HT1080 (cell line): ENCODE data around the gene TSPAN14. TPM values are rescaled to one million over a fixed set of nuclear protein-coding genes. Genes with fewer than 3 reads are reported as not detected.

Experiments used
- DNase-seq: peaks from one replicate; pipeline ENCODE4 v3.0.0-alpha.2; 2015; ENCODE audit warnings: low read depth
- total RNA-seq: library from RNA; depleted of rRNA; stranded (reverse); fragments of >200 nt; shearing (Covaris generic); gene quantifications from 2 replicates; pipeline ENCODE4 v1.2.3, GENCODE V29; 2014

TSPAN14 gene
- total RNA-seq, 1 experiment from 2014 or later, result 43.1 TPM

DNA sequence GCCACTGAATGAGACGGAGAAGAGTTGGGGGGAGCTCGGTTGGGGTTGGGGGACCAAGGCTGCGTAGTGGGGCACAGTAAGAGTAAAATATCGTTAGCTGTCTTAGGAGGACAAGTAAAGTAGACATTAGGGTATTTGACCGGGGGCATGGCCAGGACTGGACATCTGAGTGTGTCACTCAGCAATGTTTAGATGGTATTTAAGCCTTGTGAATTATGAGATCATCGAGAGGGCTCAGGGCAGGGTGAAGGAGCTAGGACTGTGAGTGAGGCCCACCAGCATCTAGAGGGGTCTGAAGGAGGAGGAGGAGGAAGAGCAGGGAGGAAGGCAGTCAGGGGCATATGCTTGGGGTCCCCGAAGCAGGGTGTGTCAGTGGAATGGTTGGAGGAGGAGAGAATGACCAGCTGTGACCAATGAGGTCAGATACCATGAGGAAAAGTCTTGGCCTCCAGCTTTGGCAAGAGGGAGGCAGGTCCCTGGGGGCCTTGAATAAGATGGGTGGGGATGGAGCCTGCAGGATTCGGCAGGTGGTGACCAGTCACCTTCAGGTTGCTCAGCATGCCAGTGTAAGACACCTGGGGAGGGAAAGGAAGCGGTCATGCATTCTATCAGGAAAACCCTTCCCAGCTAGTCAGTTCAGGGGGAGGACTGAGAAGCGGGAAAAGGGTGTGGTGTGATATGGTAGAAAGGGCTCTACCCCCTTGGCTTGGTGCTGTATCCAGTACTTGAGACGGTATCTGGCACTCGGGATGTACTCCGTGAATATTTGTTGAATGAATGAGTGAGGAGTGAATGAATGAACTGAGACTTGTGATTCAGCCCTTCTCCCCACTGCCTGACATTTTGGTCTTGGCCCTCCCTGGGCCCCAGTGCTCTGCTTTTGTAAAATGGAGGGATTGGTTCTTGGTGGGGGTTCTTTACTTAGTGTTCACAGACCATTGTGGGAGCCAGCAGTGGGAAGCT, 48.8 kb downstream of the TSPAN14 start:
- DNase-seq, result no peak

DNA sequence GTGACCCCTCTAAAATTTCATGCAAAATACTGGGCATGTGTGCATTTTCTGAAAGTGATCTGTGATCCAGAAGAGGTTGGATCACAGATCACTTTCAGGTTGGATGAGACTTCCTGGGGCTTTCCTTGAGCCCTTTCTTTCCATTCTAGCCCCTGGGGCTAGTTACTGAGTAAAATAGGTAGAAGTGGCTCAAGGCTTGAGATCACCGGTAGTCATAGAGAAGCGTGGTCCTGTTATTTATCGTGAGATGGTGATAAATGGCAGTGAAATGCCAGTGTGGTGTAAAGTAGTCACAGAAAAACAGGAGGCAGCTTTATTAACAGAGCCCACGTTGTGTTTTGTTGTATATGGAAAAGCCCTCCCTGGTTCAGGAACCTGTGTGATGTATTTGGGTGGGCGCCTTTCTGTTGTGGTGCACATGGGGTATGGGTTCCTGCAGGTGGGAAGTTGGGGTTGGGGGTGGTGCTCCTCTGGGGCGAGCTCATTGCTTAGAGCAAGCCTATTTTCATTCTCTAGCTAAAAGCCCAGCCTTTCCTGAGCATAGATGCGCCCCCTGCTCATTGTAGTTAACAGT, 49.6 kb downstream of the TSPAN14 start:
- no peak for DNase-seq

DNA sequence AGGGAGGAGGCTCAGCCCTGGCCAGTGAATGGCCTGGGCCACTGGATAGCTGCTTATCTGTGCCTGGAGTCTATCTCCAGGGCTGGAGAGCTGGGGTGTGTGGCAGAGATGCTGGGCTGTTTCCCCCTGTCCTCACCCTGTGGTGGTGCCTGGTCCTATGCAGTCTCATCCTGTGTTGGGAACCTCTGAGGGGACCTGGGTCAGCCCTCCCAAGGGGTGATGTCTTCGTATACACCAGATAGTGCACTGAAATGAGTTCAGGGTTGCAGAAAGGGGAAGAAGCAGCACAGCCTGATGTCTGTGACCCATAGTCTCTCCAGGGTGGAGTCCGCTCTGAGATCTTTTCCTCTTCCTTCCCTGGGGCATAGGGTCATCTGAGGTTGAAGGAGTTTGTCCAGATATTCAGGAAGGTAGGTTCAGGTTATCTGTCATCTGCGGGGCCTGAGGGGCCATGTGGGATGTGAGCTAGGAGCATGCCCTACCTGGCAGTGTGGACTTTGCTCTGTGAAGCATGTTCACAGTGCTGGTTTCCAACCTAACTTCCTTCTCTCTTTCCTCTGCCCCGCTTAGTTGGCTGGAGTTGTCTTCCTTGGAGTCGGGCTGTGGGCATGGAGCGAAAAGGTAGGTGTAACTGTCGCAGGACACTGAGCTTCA, 50.2 kb downstream of the TSPAN14 start:
- DNase-seq, result no peak

DNA sequence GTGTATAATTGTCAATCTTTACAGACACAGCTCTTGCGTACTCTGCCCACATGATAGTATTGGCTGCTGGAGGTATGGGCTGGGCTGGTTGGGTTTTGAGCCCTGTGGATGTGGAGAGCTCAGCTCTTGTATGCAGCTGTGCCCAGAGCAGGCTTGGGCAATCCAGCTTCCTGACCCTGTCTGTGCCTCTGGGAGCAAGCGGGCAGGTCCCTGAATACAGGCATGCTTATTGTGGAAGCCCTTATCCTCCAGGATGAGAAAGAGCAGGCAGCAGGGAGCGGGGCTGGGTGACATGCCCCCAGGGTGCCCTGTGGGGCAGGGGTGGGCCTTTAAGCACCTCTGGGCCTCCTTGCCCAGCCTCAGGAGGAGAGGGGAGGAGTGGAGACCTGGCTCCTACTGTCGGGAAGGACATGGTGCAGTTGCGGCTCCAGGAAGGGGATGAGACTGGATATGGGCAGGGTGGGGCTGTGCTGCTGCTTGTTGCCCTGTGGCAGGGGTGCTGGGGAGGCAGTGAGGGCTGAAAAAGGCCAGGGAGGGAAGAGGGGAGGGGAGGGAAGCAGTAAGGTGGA, 50.9 kb downstream of the TSPAN14 start:
- no peak for DNase-seq

DNA sequence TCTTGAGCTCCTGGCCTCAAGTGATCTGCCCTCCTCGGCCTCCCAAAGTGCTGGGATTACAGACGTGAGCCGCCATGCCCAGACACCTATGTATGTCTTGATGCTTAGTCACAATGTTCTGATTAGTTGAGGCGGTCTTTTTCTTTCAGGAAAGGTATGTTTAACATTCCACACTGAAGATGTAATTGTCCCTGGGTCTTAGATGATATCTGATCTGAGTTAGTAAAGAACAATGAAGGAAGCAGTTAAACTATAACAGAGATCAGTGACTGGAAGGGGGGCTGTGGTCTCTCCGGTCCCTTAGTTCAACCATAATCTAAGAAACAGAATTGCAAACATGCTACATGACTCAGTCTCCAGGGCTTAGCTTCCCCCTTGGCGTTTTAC, 52.1 kb downstream of the TSPAN14 start:
- peak; percentile 89 for DNase-seq

DNA sequence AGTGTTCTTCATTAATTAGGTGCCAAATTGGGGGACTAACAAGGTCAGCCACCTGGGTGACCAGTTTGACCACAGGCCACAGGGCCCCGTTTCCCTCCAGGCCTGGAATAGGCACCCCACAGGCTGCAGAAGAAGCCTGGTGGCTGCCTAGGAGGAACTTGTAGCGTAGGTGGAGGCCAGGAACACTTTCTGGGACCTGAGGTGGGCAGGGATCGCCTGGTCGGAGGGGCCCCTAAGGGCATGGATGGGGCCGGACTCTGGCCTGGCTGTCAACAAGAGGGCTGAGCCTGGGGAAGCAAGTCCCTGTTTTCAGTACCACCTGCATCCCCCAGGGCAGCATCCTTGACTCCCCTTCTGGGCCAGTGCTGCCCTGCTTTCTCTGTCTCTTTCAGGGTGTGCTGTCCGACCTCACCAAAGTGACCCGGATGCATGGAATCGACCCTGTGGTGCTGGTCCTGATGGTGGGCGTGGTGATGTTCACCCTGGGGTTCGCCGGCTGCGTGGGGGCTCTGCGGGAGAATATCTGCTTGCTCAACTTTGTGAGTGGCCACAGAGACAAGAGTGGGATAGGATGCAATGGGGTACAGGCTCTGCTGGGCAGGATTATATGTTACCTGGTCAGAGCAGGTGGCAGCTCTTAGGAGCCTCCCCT, 52.9 kb downstream of the TSPAN14 start:
- no peak for DNase-seq

DNA sequence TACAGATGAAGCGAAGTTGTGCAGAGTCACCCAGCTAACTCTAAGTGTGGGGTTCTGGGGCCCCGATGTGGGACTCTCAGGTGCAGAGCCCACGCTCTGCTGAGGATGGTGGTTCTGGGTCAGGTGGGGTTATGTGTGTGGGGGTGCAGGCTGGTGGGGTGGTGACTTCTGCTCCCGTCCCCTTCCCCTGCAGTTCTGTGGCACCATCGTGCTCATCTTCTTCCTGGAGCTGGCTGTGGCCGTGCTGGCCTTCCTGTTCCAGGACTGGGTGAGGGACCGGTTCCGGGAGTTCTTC, 54.9 kb downstream of the TSPAN14 start:
- DNase-seq, result no peak

DNA sequence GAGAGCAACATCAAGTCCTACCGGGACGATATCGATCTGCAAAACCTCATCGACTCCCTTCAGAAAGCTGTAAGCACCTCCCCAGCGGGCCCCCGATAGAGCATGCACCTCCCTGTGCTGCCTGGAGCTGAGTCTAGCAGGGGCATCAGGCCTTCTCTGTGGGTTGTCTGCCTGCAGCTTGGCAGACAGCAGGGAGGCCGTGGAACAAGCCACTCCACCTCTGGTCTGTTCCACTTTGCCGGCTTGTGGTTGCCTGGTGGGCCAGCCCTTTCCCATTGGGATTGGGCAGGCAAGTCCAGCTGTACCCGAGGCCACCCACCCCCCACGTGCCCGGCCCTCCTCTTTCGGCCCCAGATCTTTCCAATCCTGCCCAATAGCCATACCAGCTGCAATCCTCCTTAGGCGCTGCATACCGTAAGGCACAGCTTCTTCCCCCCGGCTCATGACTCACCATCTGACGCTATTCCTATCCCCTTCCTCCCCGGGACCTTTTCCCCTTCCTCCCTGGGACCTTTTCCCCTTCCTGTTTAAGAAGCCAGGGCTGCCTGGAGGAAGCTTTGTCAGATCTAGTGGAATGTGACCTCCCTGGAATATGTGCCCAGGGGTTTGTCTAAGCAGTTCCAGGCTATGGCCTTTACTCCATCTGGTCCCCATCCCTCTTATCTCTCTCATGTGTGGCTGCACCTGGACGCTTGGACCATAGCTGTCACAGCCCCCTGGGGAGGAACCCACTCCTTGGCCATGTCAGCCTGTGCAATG, 55.5 kb downstream of the TSPAN14 start:
- DNase-seq, result peak; percentile 97

DNA sequence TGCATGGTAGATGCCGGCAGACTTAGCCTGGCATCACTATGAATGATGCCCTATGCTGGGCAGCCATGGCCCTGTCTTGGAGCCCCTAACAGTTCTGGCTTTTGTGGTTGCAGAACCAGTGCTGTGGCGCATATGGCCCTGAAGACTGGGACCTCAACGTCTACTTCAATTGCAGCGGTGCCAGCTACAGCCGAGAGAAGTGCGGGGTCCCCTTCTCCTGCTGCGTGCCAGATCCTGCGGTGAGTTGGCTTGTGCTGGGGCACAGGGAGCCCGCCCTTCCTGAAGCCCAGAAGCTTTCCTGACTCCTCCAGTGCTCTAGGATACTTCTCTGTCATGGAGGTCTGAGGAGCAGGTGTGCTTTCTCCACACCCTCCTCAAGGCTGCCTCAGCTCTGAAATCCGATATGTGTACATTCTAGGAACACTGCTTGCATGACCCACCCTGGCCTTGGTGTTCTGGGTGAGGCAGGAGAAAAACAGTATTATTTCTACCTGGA, 58.0 kb downstream of the TSPAN14 start:
- DNase-seq, result no peak

DNA sequence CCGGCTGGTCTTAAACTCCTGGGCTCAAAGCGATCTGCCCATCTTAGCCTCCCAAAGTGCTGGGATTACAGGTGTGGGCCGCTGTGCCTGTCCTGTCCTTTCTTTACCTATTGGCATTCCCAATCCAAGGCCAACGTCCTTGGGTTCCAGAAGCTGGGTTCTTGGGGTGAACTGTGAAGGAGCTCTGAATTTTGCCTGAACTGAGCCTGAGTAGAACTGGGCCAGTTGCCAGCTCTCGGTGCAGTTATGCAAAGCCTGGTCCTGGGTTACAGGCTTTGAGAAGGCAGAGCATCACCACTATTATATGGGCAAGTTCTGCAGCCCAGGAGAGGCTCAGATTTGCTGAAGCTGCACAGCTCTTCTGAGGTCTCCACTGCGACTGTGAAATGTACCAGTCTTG, 59.0 kb downstream of the TSPAN14 start:
- DNase-seq, result no peak

DNA sequence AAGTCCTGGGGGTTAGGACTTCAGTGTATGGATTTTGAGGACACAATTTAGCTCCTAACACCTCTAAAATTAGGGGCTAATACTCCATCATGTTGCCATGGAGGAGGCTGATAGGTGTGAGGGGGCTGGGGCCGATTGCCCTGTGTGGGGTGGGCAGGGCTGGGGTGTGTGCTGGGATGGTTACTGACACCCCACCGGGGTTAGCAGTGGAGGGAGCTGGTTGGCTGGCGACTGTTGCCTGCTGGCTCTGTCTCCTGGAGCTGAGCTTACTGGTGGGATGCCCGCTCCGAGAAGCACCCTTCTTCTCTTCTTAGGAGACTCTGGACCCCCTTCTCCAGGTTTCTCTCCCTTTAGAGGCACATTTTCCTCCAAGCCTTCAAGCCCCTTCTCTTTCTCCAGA, 61.4 kb downstream of the TSPAN14 start:
- DNase-seq, result no peak

DNA sequence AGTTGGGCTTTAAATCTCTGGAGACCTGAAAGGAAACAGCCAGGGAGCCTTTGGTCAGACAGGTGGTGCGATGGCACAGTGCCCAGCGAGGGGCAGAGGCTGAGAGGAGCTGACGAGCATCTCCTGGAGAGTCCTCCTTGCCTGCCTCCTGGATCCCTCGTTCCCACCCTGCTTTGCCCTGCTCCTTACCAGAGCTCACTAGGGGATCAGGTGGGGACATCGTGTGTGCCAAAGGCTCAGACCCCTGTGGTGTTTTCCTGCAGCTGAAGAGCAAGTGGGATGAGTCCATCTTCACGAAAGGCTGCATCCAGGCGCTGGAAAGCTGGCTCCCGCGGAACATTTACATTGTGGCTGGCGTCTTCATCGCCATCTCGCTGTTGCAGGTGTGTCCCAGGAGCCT, 61.8 kb downstream of the TSPAN14 start:
- DNase-seq, result no peak

DNA sequence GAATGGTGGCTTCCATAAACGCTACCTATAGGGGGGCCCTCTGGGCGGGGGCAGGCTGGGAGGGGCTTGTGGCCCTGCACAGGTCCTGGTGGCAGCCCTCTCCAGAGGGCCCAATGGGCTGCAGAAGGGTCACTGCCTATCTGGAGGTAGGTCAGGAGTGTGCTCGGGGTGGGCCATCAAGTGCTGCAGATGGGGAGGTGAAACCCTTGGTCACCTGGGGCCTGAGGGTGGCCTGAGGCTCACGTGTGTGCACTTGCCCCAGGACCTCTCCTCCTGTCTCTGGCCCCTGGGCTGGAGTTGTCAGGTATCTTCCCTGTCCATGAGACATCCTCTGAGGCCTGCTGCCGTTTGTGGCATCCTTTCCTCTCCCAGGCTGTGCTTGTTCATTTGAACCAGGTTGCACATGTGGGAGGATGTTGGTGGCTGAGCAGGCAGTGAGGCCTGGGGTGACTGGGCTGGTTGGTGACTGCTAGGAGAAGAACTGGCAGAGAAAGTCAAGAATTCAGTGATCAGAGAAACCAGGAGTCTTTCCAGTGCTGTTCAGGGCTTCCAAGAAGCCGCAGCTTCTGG, 62.5 kb downstream of the TSPAN14 start:
- no peak for DNase-seq

DNA sequence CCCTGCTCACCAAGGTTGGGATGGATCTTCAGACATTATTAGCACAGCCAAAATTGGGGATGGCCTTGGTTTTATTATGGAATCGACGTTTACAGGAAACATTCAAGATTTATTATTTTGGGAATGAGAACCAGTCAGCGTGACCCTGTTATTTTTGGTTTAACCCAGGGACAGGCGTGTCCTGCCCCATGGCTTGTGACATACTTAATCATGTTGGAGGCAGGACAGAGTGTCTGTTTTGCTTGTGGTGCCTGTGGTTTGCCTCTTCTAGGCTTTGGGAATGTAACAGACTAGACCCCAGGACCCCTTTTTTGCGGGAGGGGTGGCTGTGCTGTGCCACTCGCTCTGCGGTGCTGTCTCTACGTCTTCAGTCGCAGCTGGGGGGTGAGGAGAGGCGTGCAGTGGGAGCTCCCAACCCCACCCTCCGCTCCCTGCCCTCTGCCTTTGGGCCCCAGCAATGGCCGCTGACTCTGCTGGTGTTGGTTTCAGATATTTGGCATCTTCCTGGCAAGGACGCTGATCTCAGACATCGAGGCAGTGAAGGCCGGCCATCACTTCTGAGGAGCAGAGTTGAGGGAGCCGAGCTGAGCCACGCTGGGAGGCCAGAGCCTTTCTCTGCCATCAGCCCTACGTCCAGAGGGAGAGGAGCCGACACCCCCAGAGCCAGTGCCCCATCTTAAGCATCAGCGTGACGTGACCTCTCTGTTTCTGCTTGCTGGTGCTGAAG, 63.5 kb downstream of the TSPAN14 start:
- no peak for DNase-seq

DNA sequence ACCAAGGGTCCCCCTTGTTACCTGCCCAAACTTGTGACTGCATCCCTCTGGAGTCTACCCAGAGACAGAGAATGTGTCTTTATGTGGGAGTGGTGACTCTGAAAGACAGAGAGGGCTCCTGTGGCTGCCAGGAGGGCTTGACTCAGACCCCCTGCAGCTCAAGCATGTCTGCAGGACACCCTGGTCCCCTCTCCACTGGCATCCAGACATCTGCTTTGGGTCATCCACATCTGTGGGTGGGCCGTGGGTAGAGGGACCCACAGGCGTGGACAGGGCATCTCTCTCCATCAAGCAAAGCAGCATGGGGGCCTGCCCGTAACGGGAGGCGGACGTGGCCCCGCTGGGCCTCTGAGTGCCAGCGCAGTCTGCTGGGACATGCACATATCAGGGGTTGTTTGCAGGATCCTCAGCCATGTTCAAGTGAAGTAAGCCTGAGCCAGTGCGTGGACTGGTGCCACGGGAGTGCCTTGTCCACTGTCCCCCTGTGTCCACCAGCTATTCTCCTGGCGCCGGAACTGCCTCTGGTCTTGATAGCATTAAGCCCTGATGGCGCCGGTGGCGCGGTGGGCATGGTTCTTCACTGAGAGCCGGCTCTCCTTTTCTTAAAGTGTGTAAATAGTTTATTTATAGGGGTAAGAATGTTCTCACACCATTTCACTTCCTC, 64.2 kb downstream of the TSPAN14 start:
- no peak for DNase-seq

DNA sequence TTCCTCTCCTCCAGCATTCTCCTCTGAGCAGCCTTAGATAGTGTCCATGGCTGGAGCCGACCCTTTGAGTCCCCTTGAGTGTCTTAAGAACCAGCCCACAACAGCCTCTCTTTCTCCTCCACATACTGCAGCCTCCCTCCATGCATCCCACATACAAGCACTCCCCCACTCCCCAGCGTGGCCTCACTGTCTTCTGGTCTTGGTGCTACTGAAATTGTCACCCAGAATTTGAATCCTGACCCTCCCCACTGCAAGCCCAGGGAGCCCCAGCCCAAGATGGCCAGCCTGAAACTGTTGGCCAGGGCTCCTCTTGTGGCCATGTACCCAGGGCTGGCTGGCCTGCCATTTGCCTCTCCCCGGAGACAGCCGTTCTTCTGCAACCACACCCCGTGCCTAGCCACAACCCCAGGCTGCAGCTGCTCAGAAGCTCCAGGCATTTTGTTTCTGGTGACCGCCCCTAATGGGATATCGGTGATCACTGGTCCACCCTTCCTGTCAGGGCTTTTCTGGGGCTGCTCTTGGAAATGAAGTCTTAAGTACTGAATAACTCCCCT, 64.8 kb downstream of the TSPAN14 start:
- no peak for DNase-seq

DNA sequence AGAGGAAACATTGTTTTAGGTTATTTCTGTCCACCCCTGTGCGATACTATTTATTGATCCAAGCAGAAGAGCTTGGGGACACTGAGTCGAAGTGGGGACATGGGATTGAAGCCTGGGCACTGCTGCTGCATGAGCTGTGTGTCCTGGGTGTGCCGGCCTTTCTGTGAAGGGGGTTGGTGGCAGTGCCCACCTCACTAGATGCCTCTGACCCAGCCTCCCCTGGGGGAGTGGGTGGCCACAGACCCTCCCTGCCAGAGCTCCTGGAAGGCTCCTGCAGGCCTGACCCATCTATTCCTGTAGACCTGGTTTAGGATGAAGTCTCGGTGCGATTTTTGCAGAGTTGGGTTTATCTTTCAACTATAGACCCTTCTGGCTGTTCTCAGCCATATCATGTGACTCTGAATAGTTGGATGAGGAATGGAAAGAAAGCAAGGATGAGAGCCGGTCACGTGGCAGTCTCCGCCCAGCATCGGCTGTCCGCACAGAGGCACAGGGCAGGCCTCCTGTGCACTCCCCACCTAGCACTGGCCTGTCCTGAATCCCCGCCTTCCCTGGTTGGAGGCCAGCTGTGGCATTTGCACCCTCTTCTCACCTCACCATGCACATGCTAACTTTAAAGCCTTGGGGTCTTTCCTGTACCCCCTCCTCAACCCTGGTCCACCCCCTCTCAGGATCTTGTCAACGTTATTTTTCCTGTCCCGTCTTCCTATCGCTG, 66.0 kb downstream of the TSPAN14 start:
- no peak for DNase-seq
